Smooth muscle cell (in vitro differentiated cells): Measurements from ENCODE around the gene DNAH2. TPM values are rescaled to one million over a fixed set of nuclear protein-coding genes. Genes with fewer than 3 reads are reported as not detected.

ENCODE experiments used
- DNase-seq: peaks from one replicate; lab custom pipeline; 2025; ENCODE audit not compliant: unreplicated experiment; lab: John Stamatoyannopoulos, UW
- H2AFZ ChIP-seq: fragments of 200-600 bp; sonication (generic); 2 replicates; pipeline ENCODE4 v1.6.0; 2016; ENCODE audit warnings: antibody characterized with exemption, low read depth, mild to moderate bottlenecking
- H3F3A ChIP-seq: fragments of 200-600 bp; sonication (generic); 2 replicates; pipeline ENCODE4 v1.6.0; 2017; ENCODE audit warnings: antibody characterized with exemption, low read depth
- H3K27ac ChIP-seq: fragments of 200-600 bp; sonication (generic); 2 replicates; pipeline ENCODE4 v1.5.1; 2016; ENCODE audit warnings: low read depth, mild to moderate bottlenecking
- H3K27me3 ChIP-seq: fragments of 200-600 bp; sonication (generic); 2 replicates; pipeline ENCODE4 v1.6.1; 2016; ENCODE audit warnings: low read depth, mild to moderate bottlenecking
- H3K36me3 ChIP-seq: fragments of 200-600 bp; sonication (generic); 2 replicates; pipeline ENCODE4 v1.5.1; 2016; ENCODE audit warnings: low read depth
- H3K4me1 ChIP-seq: fragments of 200-600 bp; sonication (generic); 2 replicates; pipeline ENCODE4 v1.5.1; 2016; ENCODE audit warnings: low read depth
- H3K4me2 ChIP-seq: fragments of 200-600 bp; sonication (generic); 2 replicates; pipeline ENCODE4 v1.6.0; 2016; ENCODE audit warnings: mild to moderate bottlenecking
- H3K4me3 ChIP-seq: fragments of 200-600 bp; sonication (generic); 2 replicates; pipeline ENCODE4 v1.5.1; 2016; ENCODE audit warnings: mild to moderate bottlenecking
- H3K79me2 ChIP-seq: fragments of 200-600 bp; sonication (generic); 2 replicates; pipeline ENCODE4 v1.6.0; 2016; ENCODE audit warnings: low read depth, mild to moderate bottlenecking
- H3K9ac ChIP-seq: fragments of 200-600 bp; sonication (generic); 2 replicates; pipeline ENCODE4 v1.6.0; 2016; ENCODE audit warnings: low read depth
- H3K9me3 ChIP-seq: fragments of 200-600 bp; sonication (generic); replicated peaks from 2 replicates; pipeline ENCODE4 v1.5.1; 2016; ENCODE audit warnings: low read depth
- H4K20me1 ChIP-seq: fragments of 200-600 bp; sonication (generic); 2 replicates; pipeline ENCODE4 v1.6.0; 2016; ENCODE audit warnings: low read depth
- CTCF ChIP-seq: fragments of 200-600 bp; sonication (generic); IDR thresholded peaks from 2 replicates; pipeline ENCODE4 v1.5.1; 2017; ENCODE audit warnings: borderline replicate concordance, mild to moderate bottlenecking, antibody characterized with exemption; ENCODE audit not compliant: insufficient read depth, poor library complexity, severe bottlenecking
- WGBS: methylation state at CpG from one replicate; pipeline ENCODE4 v1.1.7; 2016; ENCODE audit warnings: low lambda C conversion rate; 5-methylcytosine and 5-hydroxymethylcytosine counted together
- polyA plus RNA-seq: library from polyadenylated mRNA; unstranded; fragments of >200 nt; fragmentation: Nextera tagmentation; extraction: Ambion mirVana; gene quantifications from 2 replicates; pipeline ENCODE4 v1.2.1, GENCODE V29; 2016
- total RNA-seq: library from RNA; depleted of rRNA; stranded (reverse); fragments of >200 nt; gene quantifications from 2 replicates; pipeline ENCODE4 v1.2.3, GENCODE V29; 2014

DNAH2 gene
- total and polyA plus RNA-seq, 2 experiments from 2014 or later: not detected

DNA sequence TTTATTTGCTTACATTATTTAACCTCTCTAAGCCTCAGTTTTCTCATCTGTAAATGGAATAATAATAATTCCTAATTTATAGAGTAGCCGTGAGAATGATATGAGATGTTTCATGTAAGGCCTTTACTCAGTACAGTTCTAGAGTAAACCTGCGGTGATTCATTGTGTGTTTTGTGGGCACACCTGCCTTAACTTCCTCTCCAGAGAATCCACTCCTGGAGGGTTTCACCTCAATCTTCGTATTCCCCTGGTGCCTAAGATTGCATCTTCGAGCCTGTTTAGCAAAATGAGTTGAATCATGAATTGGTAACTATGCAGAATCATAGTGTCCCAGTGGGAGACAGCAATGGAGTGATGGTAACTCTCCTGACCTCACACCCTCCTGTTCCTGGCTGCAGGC, 52.3 kb downstream of the DNAH2 start:
- no peak for DNase-seq
- WGBS: 91% methylated on average over 4 of the region's 4 CpGs
- H3K9me3 ChIP-seq: no peaks in the 10 kb centered on the region
- no peak overlapping the region for H3K4me2 ChIP-seq
- no peaks in the 10 kb centered on the region for H3K79me2 ChIP-seq
- no peak overlapping the region for H3K4me3 ChIP-seq
- H3K27me3 ChIP-seq: no peaks in the 10 kb centered on the region
- H3K36me3 ChIP-seq: no peaks in the 10 kb centered on the region
- no peaks in the 10 kb centered on the region for H4K20me1 ChIP-seq
- no peak for TF ChIP-seq CTCF
- H3K9ac ChIP-seq: no peak overlapping the region
- no peak overlapping the region for H2AFZ ChIP-seq
- H3K4me1 ChIP-seq: no peaks in the 10 kb centered on the region
- no peak overlapping the region for H3K27ac ChIP-seq
- no peaks in the 10 kb centered on the region for H3F3A ChIP-seq

DNA sequence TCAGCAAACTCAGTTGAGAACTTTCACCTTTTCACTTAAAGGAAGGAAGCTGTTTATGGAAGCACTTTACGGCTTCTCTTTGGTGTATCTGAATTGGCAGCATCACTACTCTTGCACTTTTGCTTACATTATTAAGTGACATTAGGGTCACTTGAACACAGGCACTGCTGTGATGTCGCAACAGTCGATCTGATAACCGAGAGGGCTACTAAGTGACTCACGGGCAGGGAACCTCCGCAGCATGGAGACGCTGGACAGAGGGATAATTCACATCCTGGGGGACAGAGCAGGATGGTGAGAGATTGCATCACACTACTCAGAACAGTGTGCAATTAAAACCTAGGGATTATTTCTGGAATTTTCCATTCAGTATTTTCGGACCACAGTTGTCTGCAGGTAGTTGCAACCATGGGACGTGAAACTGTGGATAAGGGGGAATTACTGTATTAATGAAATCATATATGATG, 56.5 kb downstream of the DNAH2 start:
- 9% methylated on average over 9 of the region's 9 CpGs for WGBS
- Histone ChIP-seq H3K79me2 (no peaks in the 10 kb centered on the region), H2AFZ (no peak overlapping the region), H3K9me3 (no peaks in the 10 kb centered on the region), H3K4me3 (no peak overlapping the region), H3K27ac (no peak overlapping the region), H3K4me1 (no peaks in the 10 kb centered on the region), H4K20me1 (no peaks in the 10 kb centered on the region), H3K4me2 (no peak overlapping the region), H3K9ac (no peak overlapping the region), H3K27me3 (no peaks in the 10 kb centered on the region), H3K36me3 (no peaks in the 10 kb centered on the region), H3F3A (no peaks in the 10 kb centered on the region)
- no peak for TF ChIP-seq CTCF
- peak; percentile 6 for DNase-seq

- Histone ChIP-seq H3K79me2 (no peaks in the 10 kb centered on the region), H2AFZ (no peak overlapping the region), H3K27me3 (peaks cover 4% of the 10 kb centered on the region), H3K27ac (no peak overlapping the region), H4K20me1 (no peaks in the 10 kb centered on the region), H3K4me1 (no peaks in the 10 kb centered on the region), H3K36me3 (no peaks in the 10 kb centered on the region), H3K9me3 (no peaks in the 10 kb centered on the region), H3F3A (no peaks in the 10 kb centered on the region), H3K9ac (no peak overlapping the region), H3K4me2 (no peak overlapping the region), H3K4me3 (no peak overlapping the region)
- 98% methylated on average over 7 of the region's 7 CpGs for WGBS
- no peak for TF ChIP-seq CTCF
- no peak for DNase-seq
Measured at GRCh38 chr17:7775051-7775450, 57.5 kb downstream of the DNAH2 start.

DNA sequence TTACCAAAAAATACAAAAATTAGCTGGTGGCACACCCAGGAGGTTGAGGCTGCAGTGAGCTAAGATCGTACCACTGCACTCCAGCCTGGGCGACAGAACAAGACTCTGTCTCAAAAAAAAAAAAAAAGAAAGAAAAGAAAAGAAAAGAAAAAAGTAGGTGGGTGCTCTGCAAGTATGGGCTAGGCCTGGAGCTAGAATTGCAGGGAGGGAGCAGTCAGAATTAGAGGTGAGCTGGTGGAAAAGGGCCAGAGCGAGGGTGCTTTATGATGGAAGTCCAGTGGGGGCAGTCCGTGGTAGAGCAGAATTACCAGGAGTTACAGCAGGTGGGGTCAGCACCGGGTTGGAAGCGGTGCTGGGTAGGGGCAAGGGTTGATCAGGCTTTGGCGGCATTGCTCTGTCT, 59.5 kb downstream of the DNAH2 start:
- TF ChIP-seq CTCF: no peak
- H2AFZ ChIP-seq: no peak overlapping the region
- H3K27me3 ChIP-seq: peaks cover 4% of the 10 kb centered on the region
- DNase-seq: no peak
- no peaks in the 10 kb centered on the region for H3K36me3 ChIP-seq
- H4K20me1 ChIP-seq: no peaks in the 10 kb centered on the region
- H3K9me3 ChIP-seq: no peaks in the 10 kb centered on the region
- H3K4me1 ChIP-seq: no peaks in the 10 kb centered on the region
- no peak overlapping the region for H3K9ac ChIP-seq
- no peaks in the 10 kb centered on the region for H3F3A ChIP-seq
- H3K4me3 ChIP-seq: no peak overlapping the region
- no peaks in the 10 kb centered on the region for H3K79me2 ChIP-seq
- H3K4me2 ChIP-seq: no peak overlapping the region
- H3K27ac ChIP-seq: no peak overlapping the region
- 86% methylated on average over 7 of the region's 7 CpGs for WGBS
